K562 (cell line): ENCODE results near the gene SPI1. TPM values are rescaled to one million over a fixed set of nuclear protein-coding genes. Genes with fewer than 3 reads are reported as not detected.
A peak's percentile ranks its signal among the peaks of the same experiment; 100 is the strongest.

Experiments
- ATAC-seq: fragments of 200-7000 bp; cut with Tn5 transposase; 3 replicates; pipeline ENCODE4 v1.9.1; 2020; ENCODE audit warnings: moderate library complexity
- BruUV-seq: library from RNA; stranded (reverse); fragments of 400-500 nt; replicated peaks from 2 replicates; lab custom pipeline; 2021; lab: Mats Ljungman, UMichigan
- CTCF ChIA-PET: fragments of 300-600 bp; formaldehyde crosslinking; extraction: SDS; loops from one replicate; lab custom pipeline; 2021; ENCODE audit warnings: low intra/inter-chr PET ratio; lab: Yijun Ruan, JAX
- POLR2A ChIA-PET: fragments of 300-600, 350-650 bp; sonication (Branson Sonifier 250); formaldehyde crosslinking; extraction: SDS; loops from one replicate; lab custom pipeline; 2021; ENCODE audit warnings: antibody characterized with exemption, inconsistent platforms; lab: Yijun Ruan, JAX
- DNase-seq, 4 experiments: peaks; one replicate each; pipeline versions ENCODE4 v3.0.0 to v3.0.0-alpha.2; 2011 to 2018; ENCODE audit warnings: low spot score in 3 of 4, mixed read lengths in 3 of 4; ENCODE audit errors: extremely low read depth in 1 of 4
- FAIRE-seq: peaks from 2 replicates; lab custom pipeline; 2011; peaks lifted over from hg19 to GRCh38; lab: Jason Lieb, UNC
- H2AFZ ChIP-seq: 2 replicates; pipeline ENCODE4 v1.6.0; 2011; ENCODE audit warnings: low read depth, low read length, control low read depth, inconsistent platforms
- H3K27ac ChIP-seq: fragments of 200-600 bp; 3 replicates; pipeline ENCODE4 v1.8.0; 2011; ENCODE audit warnings: low read depth, mild to moderate bottlenecking, control low read depth, inconsistent platforms, low read length, moderate library complexity, mixed read lengths; ENCODE audit errors: extremely low read depth
- H3K27me3 ChIP-seq, 2 experiments: fragments of 300-600 bp in 1 of 2; 2 replicates in 1 of 2; 3 replicates in 1 of 2; pipeline versions ENCODE4 v1.6.0 to v1.8.0; 2011; ENCODE audit warnings: inconsistent platforms in 2 of 2, low read length in 2 of 2, mild to moderate bottlenecking in 1 of 2, mixed read lengths in 1 of 2, moderate library complexity in 1 of 2; ENCODE audit not compliant: control insufficient read depth in 2 of 2, insufficient read depth in 2 of 2
- H3K36me3 ChIP-seq: fragments of 300-600 bp; 3 replicates; pipeline ENCODE4 v1.8.0; 2011; ENCODE audit warnings: mild to moderate bottlenecking, low read length, inconsistent platforms; ENCODE audit not compliant: control insufficient read depth, insufficient read depth
- H3K4me1 ChIP-seq, 2 experiments: fragments of 200-600 bp in 1 of 2; replicated peaks in 1 of 2; 2 replicates in 1 of 2; 3 replicates in 1 of 2; pipeline versions ENCODE4 v1.5.1 to v1.8.0; 2011; ENCODE audit warnings: inconsistent platforms in 2 of 2, low read length in 2 of 2, mild to moderate bottlenecking in 1 of 2, mixed read lengths in 1 of 2, moderate library complexity in 1 of 2; ENCODE audit not compliant: control insufficient read depth in 2 of 2, insufficient read depth in 2 of 2
- H3K4me2 ChIP-seq: 2 replicates; pipeline ENCODE4 v1.6.1; 2011; ENCODE audit warnings: low read length, control low read depth, inconsistent platforms, mixed read lengths; ENCODE audit not compliant: insufficient read depth
- H3K4me3 ChIP-seq: fragments of 200-600 bp; sonication (generic), shearing (Covaris generic); 2 replicates; pipeline ENCODE4 v1.5.1; 2016; ENCODE audit warnings: control low read depth, inconsistent platforms
- H3K79me2 ChIP-seq: fragments of 200-600 bp; 3 replicates; pipeline ENCODE4 v1.8.0; 2011; ENCODE audit warnings: low read length, inconsistent platforms; ENCODE audit not compliant: control insufficient read depth, insufficient read depth
- H3K9ac ChIP-seq, 2 experiments: 2 replicates each; pipeline versions ENCODE4 v1.6.0 to v1.6.1; 2011; ENCODE audit warnings: low read depth in 2 of 2, low read length in 2 of 2, control low read depth in 1 of 2, inconsistent platforms in 1 of 2, mild to moderate bottlenecking in 1 of 2, mixed read lengths in 1 of 2; ENCODE audit not compliant: insufficient read depth in 1 of 2
- H3K9me1 ChIP-seq: one replicate; pipeline ENCODE4 v1.6.0; 2011; ENCODE audit warnings: inconsistent platforms, mild to moderate bottlenecking, low read length, moderate library complexity; ENCODE audit not compliant: control insufficient read depth, insufficient read depth
- H3K9me3 ChIP-seq: replicated peaks from 2 replicates; pipeline ENCODE4 v1.5.1; 2011; ENCODE audit warnings: low read depth, low read length, inconsistent platforms; ENCODE audit not compliant: control insufficient read depth, insufficient read depth
- H4K20me1 ChIP-seq: replicated peaks from 2 replicates; pipeline ENCODE4 v1.6.1; 2011; ENCODE audit warnings: low read length, inconsistent platforms, mixed read lengths; ENCODE audit not compliant: control insufficient read depth, insufficient read depth
- ATF7 ChIP-seq: fragments of 450-650 bp; IDR thresholded peaks from 2 replicates; pipeline ENCODE4 v1.7.1; 2014; ENCODE audit warnings: mild to moderate bottlenecking, moderate library complexity
- BRCA1 ChIP-seq, 2 experiments: fragments of 450-650 bp in 1 of 2; sonication (generic) in 1 of 2; formaldehyde crosslinking in 1 of 2; IDR thresholded peaks; 2 replicates each; pipeline versions ENCODE4 v1.5.0 to v1.6.1; 2017 to 2020; ENCODE audit warnings: mild to moderate bottlenecking in 1 of 2, missing genetic modification reagents in 1 of 2
- EGR1 ChIP-seq: fragments of 450-650 bp; conservative IDR thresholded peaks from 2 replicates; pipeline ENCODE4 v1.6.1; 2017; ENCODE audit warnings: mild to moderate bottlenecking
- MTA2 ChIP-seq: fragments of 450-650 bp; IDR thresholded peaks from 2 replicates; pipeline ENCODE4 v1.6.1; 2016; ENCODE audit warnings: low read depth
- POLR2G ChIP-seq: fragments of 200-400 bp; formaldehyde crosslinking; IDR thresholded peaks from 2 replicates; pipeline ENCODE4 v1.6.1; 2017; ENCODE audit warnings: low read depth, mild to moderate bottlenecking, antibody characterized with exemption, low read length, moderate library complexity
- SMAD2 ChIP-seq: fragments of 150-350 bp; IDR thresholded peaks from 2 replicates; pipeline ENCODE4 v1.6.1; 2014; ENCODE audit warnings: low read depth, mild to moderate bottlenecking, low read length
- ZNF274 ChIP-seq: IDR thresholded peaks from 2 replicates; pipeline ENCODE4 v1.6.1; 2011; ENCODE audit warnings: low read depth, mild to moderate bottlenecking, low read length, moderate library complexity, borderline replicate concordance
- WGBS: fragments of 100-300 bp; shearing (Covaris generic); methylation state at CpG from one replicate; pipeline ENCODE4 v1.1.6; 2016; ENCODE audit warnings: low coverage, mixed read lengths; ENCODE audit not compliant: insufficient coverage; ENCODE audit errors: missing lambda C conversion rate; 5-methylcytosine and 5-hydroxymethylcytosine counted together
- in situ Hi-C: fragments of 300-500 bp; cut with MboI; formaldehyde crosslinking; loops from 4 replicates; pipeline ENCODE4 v1.15.0; 2018; ENCODE audit warnings: inconsistent platforms, mixed read lengths
- intact Hi-C: fragments of 100-400 bp; cut with micrococcal nuclease; formaldehyde crosslinking; loops from 2 replicates; pipeline ENCODE4 v1.14.2; 2022
- polyA plus RNA-seq, 8 experiments: library from polyadenylated mRNA; depleted of rRNA in 4 of 8; stranded (reverse) in 5 of 8; unstranded in 3 of 8; fragments of >200 nt; fragmentation: Nextera tagmentation in 2 of 8; fragmentation: Illumina TruSeq in 1 of 8; extraction: Ambion mirVana in 2 of 8; extraction: Trizol in 1 of 8; gene quantifications; 2 replicates each; pipeline versions ENCODE4 v1.2.1 to v1.2.3, GENCODE V29; 2011 to 2014; ENCODE audit warnings: inconsistent platforms in 1 of 8, missing spikeins in 1 of 8
- total RNA-seq, 7 experiments: library from RNA; depleted of rRNA in 6 of 7; stranded (reverse); fragments of >200 nt in 6 of 7; fragmentation: Illumina TruSeq in 2 of 7; extraction: Trizol in 2 of 7; gene quantifications; 2 replicates each; pipeline versions ENCODE4 v1.2.1 to v1.2.3, GENCODE V29; 2011 to 2021; ENCODE audit warnings: low replicate concordance in 1 of 7
- TF ChIP-seq, protein P1 (sequence below), 2 experiments: fragments of 450-650 bp; IDR thresholded peaks; 2 replicates each; pipeline ENCODE4 v1.6.1; 2018; ENCODE audit warnings: mild to moderate bottlenecking in 2 of 2, low read depth in 1 of 2; ENCODE audit not compliant: partially characterized antibody in 2 of 2
- TF ChIP-seq, protein P2 (sequence below): fragments of 200-800 bp; sonication (Bioruptor generic); IDR thresholded peaks from 2 replicates; pipeline ENCODE4 v1.6.1; 2016; ENCODE audit warnings: missing genetic modification characterization, missing compliant biosample characterization

Gene SPI1
- total and polyA plus RNA-seq, 9 of the 15 experiments (the other 6 are each of a cell fraction or from before 2014, with no cell fraction given) = 0.10 to 33.7 (median 10.3) TPM

DNA sequence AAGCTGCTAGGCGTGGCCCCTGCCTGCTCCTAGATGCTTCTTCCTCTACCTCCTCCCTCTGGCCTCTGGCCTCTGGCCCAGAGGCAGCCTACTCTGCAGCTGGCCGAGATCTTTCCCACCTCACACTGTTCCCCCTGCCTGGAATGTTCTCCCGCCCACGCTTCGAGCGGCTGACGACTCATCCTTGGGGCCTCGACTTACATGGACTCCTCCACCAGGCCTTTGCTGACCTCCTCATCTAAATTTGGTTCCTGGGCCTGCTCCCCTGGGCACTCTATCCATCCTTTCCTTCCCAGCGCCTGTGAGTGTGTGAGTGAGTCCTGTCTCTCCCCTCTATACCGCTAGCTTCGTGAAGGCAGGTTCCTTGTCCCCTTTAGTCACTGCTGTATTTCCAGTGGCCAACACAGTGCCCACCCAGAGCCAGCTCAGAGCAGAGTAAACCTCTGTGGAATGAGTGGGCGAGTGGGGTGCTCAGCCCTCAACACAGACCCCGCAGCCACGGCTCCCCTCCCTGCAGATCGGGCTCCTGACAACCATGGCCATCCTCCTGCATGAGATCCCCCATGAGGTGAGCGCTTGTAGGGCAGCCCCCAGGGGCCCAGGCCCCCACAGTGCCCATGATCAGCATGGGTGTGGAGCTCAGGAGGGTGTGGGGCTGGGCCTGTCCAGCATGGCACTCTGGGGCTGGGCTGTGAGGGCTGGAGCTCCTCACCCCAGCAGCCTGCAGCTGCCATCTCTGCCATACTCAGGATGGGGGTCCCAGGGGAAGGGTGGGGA, 35.7 kb upstream of the SPI1 start:
- H3K36me3 ChIP-seq = peaks cover 18% of the 10 kb centered on the region
- POLR2A ChIA-PET = interaction anchor here (0.6 to 1.2 kb wide), 2 partner anchors 10 to 37 kb away, joined by 3 to 6 read pairs; no protein-coding TSS in a partner anchor
- BruUV-seq = no TSS peak
- no peak for TF ChIP-seq ATF7
- TF ChIP-seq POLR2G = peak; percentile 39
- TF ChIP-seq MTA2 = no peak
- TF ChIP-seq, protein P1, sequence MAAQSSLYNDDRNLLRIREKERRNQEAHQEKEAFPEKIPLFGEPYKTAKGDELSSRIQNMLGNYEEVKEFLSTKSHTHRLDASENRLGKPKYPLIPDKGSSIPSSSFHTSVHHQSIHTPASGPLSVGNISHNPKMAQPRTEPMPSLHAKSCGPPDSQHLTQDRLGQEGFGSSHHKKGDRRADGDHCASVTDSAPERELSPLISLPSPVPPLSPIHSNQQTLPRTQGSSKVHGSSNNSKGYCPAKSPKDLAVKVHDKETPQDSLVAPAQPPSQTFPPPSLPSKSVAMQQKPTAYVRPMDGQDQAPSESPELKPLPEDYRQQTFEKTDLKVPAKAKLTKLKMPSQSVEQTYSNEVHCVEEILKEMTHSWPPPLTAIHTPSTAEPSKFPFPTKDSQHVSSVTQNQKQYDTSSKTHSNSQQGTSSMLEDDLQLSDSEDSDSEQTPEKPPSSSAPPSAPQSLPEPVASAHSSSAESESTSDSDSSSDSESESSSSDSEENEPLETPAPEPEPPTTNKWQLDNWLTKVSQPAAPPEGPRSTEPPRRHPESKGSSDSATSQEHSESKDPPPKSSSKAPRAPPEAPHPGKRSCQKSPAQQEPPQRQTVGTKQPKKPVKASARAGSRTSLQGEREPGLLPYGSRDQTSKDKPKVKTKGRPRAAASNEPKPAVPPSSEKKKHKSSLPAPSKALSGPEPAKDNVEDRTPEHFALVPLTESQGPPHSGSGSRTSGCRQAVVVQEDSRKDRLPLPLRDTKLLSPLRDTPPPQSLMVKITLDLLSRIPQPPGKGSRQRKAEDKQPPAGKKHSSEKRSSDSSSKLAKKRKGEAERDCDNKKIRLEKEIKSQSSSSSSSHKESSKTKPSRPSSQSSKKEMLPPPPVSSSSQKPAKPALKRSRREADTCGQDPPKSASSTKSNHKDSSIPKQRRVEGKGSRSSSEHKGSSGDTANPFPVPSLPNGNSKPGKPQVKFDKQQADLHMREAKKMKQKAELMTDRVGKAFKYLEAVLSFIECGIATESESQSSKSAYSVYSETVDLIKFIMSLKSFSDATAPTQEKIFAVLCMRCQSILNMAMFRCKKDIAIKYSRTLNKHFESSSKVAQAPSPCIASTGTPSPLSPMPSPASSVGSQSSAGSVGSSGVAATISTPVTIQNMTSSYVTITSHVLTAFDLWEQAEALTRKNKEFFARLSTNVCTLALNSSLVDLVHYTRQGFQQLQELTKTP (IDR thresholded peaks at IDR 0.05; ENCODE audit: low read depth in 1 of 2, partially characterized antibody in 2 of 2) = no peak
- TF ChIP-seq SMAD2 = no peak
- TF ChIP-seq BRCA1 (IDR thresholded peaks at IDR 0.05) = no peak
- TF ChIP-seq BRCA1 (CRISPR knock-in tag; IDR thresholded peaks at IDR 0.05) = no peak
- no peak for TF ChIP-seq ZNF274
- peak; percentile 74 for TF ChIP-seq EGR1
- TF ChIP-seq, protein P2, sequence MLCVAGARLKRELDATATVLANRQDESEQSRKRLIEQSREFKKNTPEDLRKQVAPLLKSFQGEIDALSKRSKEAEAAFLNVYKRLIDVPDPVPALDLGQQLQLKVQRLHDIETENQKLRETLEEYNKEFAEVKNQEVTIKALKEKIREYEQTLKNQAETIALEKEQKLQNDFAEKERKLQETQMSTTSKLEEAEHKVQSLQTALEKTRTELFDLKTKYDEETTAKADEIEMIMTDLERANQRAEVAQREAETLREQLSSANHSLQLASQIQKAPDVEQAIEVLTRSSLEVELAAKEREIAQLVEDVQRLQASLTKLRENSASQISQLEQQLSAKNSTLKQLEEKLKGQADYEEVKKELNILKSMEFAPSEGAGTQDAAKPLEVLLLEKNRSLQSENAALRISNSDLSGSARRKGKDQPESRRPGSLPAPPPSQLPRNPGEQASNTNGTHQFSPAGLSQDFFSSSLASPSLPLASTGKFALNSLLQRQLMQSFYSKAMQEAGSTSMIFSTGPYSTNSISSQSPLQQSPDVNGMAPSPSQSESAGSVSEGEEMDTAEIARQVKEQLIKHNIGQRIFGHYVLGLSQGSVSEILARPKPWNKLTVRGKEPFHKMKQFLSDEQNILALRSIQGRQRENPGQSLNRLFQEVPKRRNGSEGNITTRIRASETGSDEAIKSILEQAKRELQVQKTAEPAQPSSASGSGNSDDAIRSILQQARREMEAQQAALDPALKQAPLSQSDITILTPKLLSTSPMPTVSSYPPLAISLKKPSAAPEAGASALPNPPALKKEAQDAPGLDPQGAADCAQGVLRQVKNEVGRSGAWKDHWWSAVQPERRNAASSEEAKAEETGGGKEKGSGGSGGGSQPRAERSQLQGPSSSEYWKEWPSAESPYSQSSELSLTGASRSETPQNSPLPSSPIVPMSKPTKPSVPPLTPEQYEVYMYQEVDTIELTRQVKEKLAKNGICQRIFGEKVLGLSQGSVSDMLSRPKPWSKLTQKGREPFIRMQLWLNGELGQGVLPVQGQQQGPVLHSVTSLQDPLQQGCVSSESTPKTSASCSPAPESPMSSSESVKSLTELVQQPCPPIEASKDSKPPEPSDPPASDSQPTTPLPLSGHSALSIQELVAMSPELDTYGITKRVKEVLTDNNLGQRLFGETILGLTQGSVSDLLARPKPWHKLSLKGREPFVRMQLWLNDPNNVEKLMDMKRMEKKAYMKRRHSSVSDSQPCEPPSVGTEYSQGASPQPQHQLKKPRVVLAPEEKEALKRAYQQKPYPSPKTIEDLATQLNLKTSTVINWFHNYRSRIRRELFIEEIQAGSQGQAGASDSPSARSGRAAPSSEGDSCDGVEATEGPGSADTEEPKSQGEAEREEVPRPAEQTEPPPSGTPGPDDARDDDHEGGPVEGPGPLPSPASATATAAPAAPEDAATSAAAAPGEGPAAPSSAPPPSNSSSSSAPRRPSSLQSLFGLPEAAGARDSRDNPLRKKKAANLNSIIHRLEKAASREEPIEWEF (CRISPR knock-in tag) = no peak

More for the DNA sequence above, 35.7 kb upstream of the SPI1 start:
- no peaks in the 10 kb centered on the region for H3K27me3 ChIP-seq
- peaks cover 9% of the 10 kb centered on the region; the same call in 1 of the 2 replicates for H4K20me1 ChIP-seq
- peaks cover 3% of the 10 kb centered on the region; the same call in 2 of the 3 replicates for H3K79me2 ChIP-seq
- FAIRE-seq (peak; percentile 11), DNase-seq (peak in 1 of 4 experiments; percentile 37), ATAC-seq (no peak)
- H3K4me3 ChIP-seq = no peak overlapping the region
- no peak overlapping the region for H3K27ac ChIP-seq
- H3K9me1 ChIP-seq = peaks cover 10% of the 10 kb centered on the region
- no peak overlapping the region for H3K4me2 ChIP-seq
- in situ Hi-C loops = no loop called here
- no peak overlapping the region for H2AFZ ChIP-seq
- peak overlapping the region in 1 of 2 experiments; percentile 57; a peak in 2 of 4 replicates for H3K9ac ChIP-seq
- H3K9me3 ChIP-seq = no peaks in the 10 kb centered on the region
- WGBS = 42% methylated on average over 13 of the region's 16 CpGs
- CTCF ChIA-PET = no interaction called here
- peaks cover 2 to 65% of the 10 kb centered on the region in 2 experiments; a peak in 4 of 5 replicates for H3K4me1 ChIP-seq
- intact Hi-C loops = loop anchor here (2.0 kb wide), 1 partner anchor 203 kb away; no protein-coding TSS in a partner anchor
